ENCODE data around the gene EHD4. TPM values are rescaled to one million over a fixed set of nuclear protein-coding genes. Genes with fewer than 3 reads are reported as not detected.

The EHD4 gene
- total and polyA plus RNA-seq, 2 donors (not counting 1 experiment from before 2014, with no cell fraction given) = 19.3 to 22.0 TPM

DNA sequence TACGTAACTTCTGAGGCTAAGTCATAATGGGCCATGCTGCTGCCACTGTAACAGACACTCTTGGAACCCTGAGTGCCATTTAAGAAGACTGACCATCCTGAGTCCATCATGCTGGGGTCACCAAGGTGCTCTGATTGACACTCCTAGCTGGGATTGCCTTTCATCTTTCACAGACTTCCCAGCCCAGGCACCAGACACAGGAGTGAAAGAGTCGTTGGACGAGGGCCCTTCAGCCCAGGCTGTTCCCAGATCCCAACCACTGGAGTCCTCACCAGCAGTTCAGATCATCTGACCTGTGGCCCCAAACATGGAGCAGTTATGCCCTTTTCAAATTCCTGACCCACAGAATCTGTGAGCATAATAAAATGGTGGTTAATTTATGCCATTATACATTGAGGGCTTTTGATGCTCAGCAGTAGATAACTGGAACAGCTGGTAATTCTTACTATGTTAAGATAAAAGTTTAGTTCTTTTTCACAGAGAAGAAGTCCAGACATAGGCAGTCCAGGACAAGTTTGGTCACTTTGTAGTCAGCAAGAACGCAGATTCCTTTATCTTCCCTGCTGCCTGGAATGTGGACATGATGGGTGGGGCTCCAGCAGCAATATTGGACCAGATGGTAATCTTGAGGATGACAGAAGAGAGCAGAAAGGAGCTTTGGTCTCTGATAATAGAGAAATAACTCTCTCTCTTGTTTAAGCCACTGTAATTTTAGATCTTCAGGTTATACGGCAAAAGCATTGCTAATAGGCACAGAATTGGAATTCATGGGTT, 7.3 kb upstream of the EHD4 start:
- Histone ChIP-seq H3K4me3 (replicated peaks in 1 of 4; ENCODE audit: control extremely low read depth in 1 of 4, insufficient read depth in 1 of 4, low read depth in 3 of 4, low read length in 4 of 4) (no peak overlapping the region), H3K9ac (ENCODE audit: insufficient read depth, low read length) (no peak overlapping the region), H3K4me2 (ENCODE audit: extremely low read depth, insufficient read depth, low read length) (no peak overlapping the region), H4K20me1 (ENCODE audit: control insufficient read depth, extremely low read depth, insufficient read depth, low read length) (no peaks in the 10 kb centered on the region), H2AFZ (ENCODE audit: low read length) (no peak overlapping the region), H3K36me3 (ENCODE audit: control insufficient read depth, insufficient read depth, low read length) (no peaks in the 10 kb centered on the region), H3K9me3 (ENCODE audit: control insufficient read depth, insufficient read depth, low read depth, low read length) (no peaks in the 10 kb centered on the region), H3K4me1 (ENCODE audit: control insufficient read depth, extremely low read depth, insufficient read depth, low read length) (no peaks in the 10 kb centered on the region), H3K27me3 (ENCODE audit: control insufficient read depth, insufficient read depth, low read length) (peaks cover 6% of the 10 kb centered on the region), H3K79me2 (ENCODE audit: control insufficient read depth, insufficient read depth, low read length) (no peaks in the 10 kb centered on the region), H3K27ac (ENCODE audit: insufficient read depth, low read length) (no peak overlapping the region)
- TF ChIP-seq, protein P1, sequence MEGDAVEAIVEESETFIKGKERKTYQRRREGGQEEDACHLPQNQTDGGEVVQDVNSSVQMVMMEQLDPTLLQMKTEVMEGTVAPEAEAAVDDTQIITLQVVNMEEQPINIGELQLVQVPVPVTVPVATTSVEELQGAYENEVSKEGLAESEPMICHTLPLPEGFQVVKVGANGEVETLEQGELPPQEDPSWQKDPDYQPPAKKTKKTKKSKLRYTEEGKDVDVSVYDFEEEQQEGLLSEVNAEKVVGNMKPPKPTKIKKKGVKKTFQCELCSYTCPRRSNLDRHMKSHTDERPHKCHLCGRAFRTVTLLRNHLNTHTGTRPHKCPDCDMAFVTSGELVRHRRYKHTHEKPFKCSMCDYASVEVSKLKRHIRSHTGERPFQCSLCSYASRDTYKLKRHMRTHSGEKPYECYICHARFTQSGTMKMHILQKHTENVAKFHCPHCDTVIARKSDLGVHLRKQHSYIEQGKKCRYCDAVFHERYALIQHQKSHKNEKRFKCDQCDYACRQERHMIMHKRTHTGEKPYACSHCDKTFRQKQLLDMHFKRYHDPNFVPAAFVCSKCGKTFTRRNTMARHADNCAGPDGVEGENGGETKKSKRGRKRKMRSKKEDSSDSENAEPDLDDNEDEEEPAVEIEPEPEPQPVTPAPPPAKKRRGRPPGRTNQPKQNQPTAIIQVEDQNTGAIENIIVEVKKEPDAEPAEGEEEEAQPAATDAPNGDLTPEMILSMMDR (conservative IDR thresholded peaks at IDR 0.05 in 1 of 2, IDR thresholded peaks at IDR 0.05 in 1 of 2; ENCODE audit: low read depth in 1 of 2, low read length in 2 of 2) = no peak
- TF ChIP-seq EZH2 (IDR thresholded peaks at IDR 0.05; ENCODE audit: low read length, missing control alignments) = no peak
- DNase-seq (ENCODE audit: low read depth in 2 of 2) = no peak

DNA sequence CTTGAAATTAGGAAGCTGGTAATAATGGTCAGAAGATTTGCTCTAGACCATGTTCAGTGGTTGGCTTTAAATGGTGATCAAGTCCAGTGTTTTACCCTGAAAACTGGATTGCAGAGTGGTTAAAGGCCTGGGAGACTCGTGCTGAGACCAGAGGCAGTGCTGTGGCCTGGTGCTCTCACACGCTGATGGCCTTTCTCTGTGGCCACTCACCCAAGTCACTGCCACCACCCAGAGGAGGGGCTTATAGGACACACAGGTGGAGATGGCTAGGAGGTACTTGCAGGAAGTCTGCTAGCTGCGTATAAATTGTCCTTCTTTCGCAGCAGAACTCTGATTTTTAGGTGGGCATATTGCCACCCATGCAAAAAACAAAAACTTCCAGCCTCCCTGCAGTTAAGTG, 6.2 kb upstream of the EHD4 start:
- H3K79me2 ChIP-seq (ENCODE audit: control insufficient read depth, insufficient read depth, low read length) = no peaks in the 10 kb centered on the region
- H3K27me3 ChIP-seq (ENCODE audit: control insufficient read depth, insufficient read depth, low read length) = peaks cover 2% of the 10 kb centered on the region
- H3K4me2 ChIP-seq (ENCODE audit: extremely low read depth, insufficient read depth, low read length) = no peak overlapping the region
- no peaks in the 10 kb centered on the region for H3K36me3 ChIP-seq (ENCODE audit: control insufficient read depth, insufficient read depth, low read length)
- no peak overlapping the region for H3K27ac ChIP-seq (ENCODE audit: insufficient read depth, low read length)
- no peak for DNase-seq (ENCODE audit: low read depth in 2 of 2)
- no peak overlapping the region for H3K4me3 ChIP-seq (replicated peaks in 1 of 4; ENCODE audit: control extremely low read depth in 1 of 4, insufficient read depth in 1 of 4, low read depth in 3 of 4, low read length in 4 of 4)
- no peak overlapping the region for H2AFZ ChIP-seq (ENCODE audit: low read length)
- H3K9ac ChIP-seq (ENCODE audit: insufficient read depth, low read length) = no peak overlapping the region
- H3K4me1 ChIP-seq (ENCODE audit: control insufficient read depth, extremely low read depth, insufficient read depth, low read length) = no peaks in the 10 kb centered on the region
- no peaks in the 10 kb centered on the region for H4K20me1 ChIP-seq (ENCODE audit: control insufficient read depth, extremely low read depth, insufficient read depth, low read length)
- H3K9me3 ChIP-seq (ENCODE audit: control insufficient read depth, insufficient read depth, low read depth, low read length) = no peaks in the 10 kb centered on the region
- TF ChIP-seq EZH2 (IDR thresholded peaks at IDR 0.05; ENCODE audit: low read length, missing control alignments) = no peak
- TF ChIP-seq, protein P1 (conservative IDR thresholded peaks at IDR 0.05 in 1 of 2, IDR thresholded peaks at IDR 0.05 in 1 of 2; ENCODE audit: low read depth in 1 of 2, low read length in 2 of 2) = no peak

DNA sequence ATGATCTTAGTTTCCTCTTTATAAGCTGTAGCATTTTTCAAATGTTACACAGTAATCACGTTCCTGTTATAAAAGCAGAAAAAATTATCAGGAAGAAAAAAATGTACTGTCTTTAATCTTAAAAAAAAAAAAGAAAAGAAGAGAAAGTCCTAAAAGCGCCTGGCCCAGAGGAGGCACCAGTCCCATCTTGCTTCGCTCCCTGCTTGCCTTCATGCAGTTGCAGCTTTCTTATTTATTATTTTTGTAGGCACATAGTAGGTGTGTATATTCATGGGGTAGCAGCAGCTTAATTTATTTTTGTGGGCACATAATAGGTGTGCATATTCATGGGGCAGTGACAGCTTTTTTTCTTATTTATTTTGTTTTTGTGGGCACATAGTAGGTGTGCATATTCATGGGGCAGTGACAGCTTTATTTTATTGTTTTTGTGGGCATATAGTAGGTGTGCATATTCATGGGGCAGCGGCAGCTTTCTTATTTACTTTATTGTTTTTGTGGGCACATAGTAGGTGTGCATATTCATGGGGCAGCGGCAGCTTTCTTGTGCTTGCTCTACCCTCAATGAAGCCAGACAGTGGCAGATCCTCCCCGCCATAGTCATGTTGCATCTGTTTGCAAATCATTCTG, 5.5 kb upstream of the EHD4 start:
- TF ChIP-seq, protein P1 (conservative IDR thresholded peaks at IDR 0.05 in 1 of 2, IDR thresholded peaks at IDR 0.05 in 1 of 2; ENCODE audit: low read depth in 1 of 2, low read length in 2 of 2) = no peak
- TF ChIP-seq EZH2 (IDR thresholded peaks at IDR 0.05; ENCODE audit: low read length, missing control alignments) = no peak
- Histone ChIP-seq H3K4me2 (ENCODE audit: extremely low read depth, insufficient read depth, low read length) (no peak overlapping the region), H2AFZ (ENCODE audit: low read length) (no peak overlapping the region)

More for the DNA sequence above, 5.5 kb upstream of the EHD4 start:
- Histone ChIP-seq H3K36me3 (ENCODE audit: control insufficient read depth, insufficient read depth, low read length) (no peaks in the 10 kb centered on the region), H3K9ac (ENCODE audit: insufficient read depth, low read length) (no peak overlapping the region), H4K20me1 (ENCODE audit: control insufficient read depth, extremely low read depth, insufficient read depth, low read length) (no peaks in the 10 kb centered on the region), H3K27me3 (ENCODE audit: control insufficient read depth, insufficient read depth, low read length) (peaks cover 2% of the 10 kb centered on the region), H3K4me3 (replicated peaks in 1 of 4; ENCODE audit: control extremely low read depth in 1 of 4, insufficient read depth in 1 of 4, low read depth in 3 of 4, low read length in 4 of 4) (no peak overlapping the region), H3K9me3 (ENCODE audit: control insufficient read depth, insufficient read depth, low read depth, low read length) (no peaks in the 10 kb centered on the region), H3K27ac (ENCODE audit: insufficient read depth, low read length) (no peak overlapping the region), H3K79me2 (ENCODE audit: control insufficient read depth, insufficient read depth, low read length) (no peaks in the 10 kb centered on the region), H3K4me1 (ENCODE audit: control insufficient read depth, extremely low read depth, insufficient read depth, low read length) (no peaks in the 10 kb centered on the region)
- no peak for DNase-seq (ENCODE audit: low read depth in 2 of 2)

Measured in fibroblast of lung (primary cell).